ENCODE measurements around the gene PTPRM. TPM values are rescaled to one million over a fixed set of nuclear protein-coding genes. Genes with fewer than 3 reads are reported as not detected.

PTPRM gene
- total RNA-seq, 1 experiment from 2014 or later = 6.2 TPM

DNA sequence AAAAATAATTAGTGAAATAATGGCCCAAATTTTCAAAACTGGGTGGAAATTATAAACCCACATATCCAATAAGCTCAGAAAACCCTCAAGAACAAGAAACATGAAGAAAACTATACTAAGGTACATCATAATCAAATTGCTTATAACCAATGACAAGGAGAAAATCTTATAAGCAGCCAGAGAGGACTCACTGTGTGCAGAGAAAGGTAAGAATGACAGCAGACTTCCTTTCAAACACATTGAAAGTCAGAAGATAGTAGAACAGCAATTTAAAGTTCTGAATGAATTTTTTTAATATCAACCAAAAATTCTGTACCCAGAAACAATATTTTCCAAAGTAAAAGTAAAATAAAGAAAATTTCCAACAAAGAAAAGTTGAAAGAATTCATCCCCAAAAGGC, 844.4 kb downstream of the PTPRM start:
- Mint-ChIP-seq H3K9me3 (peaks cover 19 to 25% of the 10 kb centered on the region in 2 experiments), H3K27ac (no peak overlapping the region)
- no peak for DNase-seq

More for the DNA sequence above, 844.4 kb downstream of the PTPRM start:
- no peak overlapping the region for H3K9ac ChIP-seq (ENCODE audit: extremely low read depth, insufficient read length, low read length)
- peaks cover 11 to 24% (median 11%) of the 10 kb centered on the region in 3 experiments for H3K36me3 Mint-ChIP-seq (ENCODE audit: insufficient read depth in 1 of 3, low read depth in 3 of 3)
- no peak overlapping the region for H4K5ac ChIP-seq (ENCODE audit: insufficient read length, low read depth, low read length)
- H3K27ac ChIP-seq (ENCODE audit: insufficient read length, low read depth, low read length) = no peak overlapping the region
- H3T11ph ChIP-seq (ENCODE audit: low read length) = no peak overlapping the region
- no peak overlapping the region for H2AK5ac ChIP-seq (ENCODE audit: insufficient read length, low read length)
- H4K20me1 ChIP-seq (ENCODE audit: control insufficient read depth, insufficient read depth, insufficient read length) = no peaks in the 10 kb centered on the region
- no peak overlapping the region for H2BK20ac ChIP-seq (ENCODE audit: low read depth, low read length, poor library complexity, severe bottlenecking)
- H3K4me3 Mint-ChIP-seq = no peak overlapping the region
- no peaks in the 10 kb centered on the region for H3K79me1 ChIP-seq (ENCODE audit: insufficient read depth, low read depth, low read length, poor library complexity, severe bottlenecking)
- H3K4me2 ChIP-seq (ENCODE audit: insufficient read depth, insufficient read length, low read length) = no peak overlapping the region
- no peaks in the 10 kb centered on the region for H3K79me2 ChIP-seq (ENCODE audit: insufficient read depth, low read length)
- no peaks in the 10 kb centered on the region for H3K27me3 ChIP-seq (ENCODE audit: insufficient read depth, low read length)
- H2AFZ ChIP-seq (ENCODE audit: low read length) = no peak overlapping the region
- H3K4me1 ChIP-seq (ENCODE audit: insufficient read depth, low read length) = no peaks in the 10 kb centered on the region
- TF ChIP-seq, protein P1, sequence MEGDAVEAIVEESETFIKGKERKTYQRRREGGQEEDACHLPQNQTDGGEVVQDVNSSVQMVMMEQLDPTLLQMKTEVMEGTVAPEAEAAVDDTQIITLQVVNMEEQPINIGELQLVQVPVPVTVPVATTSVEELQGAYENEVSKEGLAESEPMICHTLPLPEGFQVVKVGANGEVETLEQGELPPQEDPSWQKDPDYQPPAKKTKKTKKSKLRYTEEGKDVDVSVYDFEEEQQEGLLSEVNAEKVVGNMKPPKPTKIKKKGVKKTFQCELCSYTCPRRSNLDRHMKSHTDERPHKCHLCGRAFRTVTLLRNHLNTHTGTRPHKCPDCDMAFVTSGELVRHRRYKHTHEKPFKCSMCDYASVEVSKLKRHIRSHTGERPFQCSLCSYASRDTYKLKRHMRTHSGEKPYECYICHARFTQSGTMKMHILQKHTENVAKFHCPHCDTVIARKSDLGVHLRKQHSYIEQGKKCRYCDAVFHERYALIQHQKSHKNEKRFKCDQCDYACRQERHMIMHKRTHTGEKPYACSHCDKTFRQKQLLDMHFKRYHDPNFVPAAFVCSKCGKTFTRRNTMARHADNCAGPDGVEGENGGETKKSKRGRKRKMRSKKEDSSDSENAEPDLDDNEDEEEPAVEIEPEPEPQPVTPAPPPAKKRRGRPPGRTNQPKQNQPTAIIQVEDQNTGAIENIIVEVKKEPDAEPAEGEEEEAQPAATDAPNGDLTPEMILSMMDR (conservative IDR thresholded peaks at IDR 0.05) = no peak
- H3K27me3 Mint-ChIP-seq (ENCODE audit: low read depth) = no peaks in the 10 kb centered on the region
- no peak overlapping the region for H2BK120ac ChIP-seq (ENCODE audit: low read depth, low read length, poor library complexity, severe bottlenecking)
- H2BK5ac ChIP-seq (ENCODE audit: insufficient read length, low read length) = no peak overlapping the region
- H3K23ac ChIP-seq (ENCODE audit: insufficient read length, low read depth, low read length) = no peak overlapping the region
- H3K9me3 ChIP-seq (ENCODE audit: control insufficient read depth, low read depth, low read length) = peaks cover 5% of the 10 kb centered on the region
- H3K23me2 ChIP-seq (ENCODE audit: insufficient read length, low read depth, low read length, poor library complexity, severe bottlenecking) = no peaks in the 10 kb centered on the region
- H2BK12ac ChIP-seq (ENCODE audit: insufficient read length, low read depth, low read length) = no peak overlapping the region
- H3K14ac ChIP-seq (ENCODE audit: insufficient read depth, low read length) = no peak overlapping the region
- H3K4me1 Mint-ChIP-seq = peaks cover 2 to 10% of the 10 kb centered on the region in 2 experiments; a peak in 3 of 4 replicates
- no peak overlapping the region for H4K8ac ChIP-seq (replicated peaks; ENCODE audit: insufficient read length, low read depth, low read length)
- H3K56ac ChIP-seq (ENCODE audit: insufficient read length, low read depth, low read length) = no peak overlapping the region
- no peak overlapping the region for H2BK15ac ChIP-seq (ENCODE audit: low read depth, low read length)
- H3K4ac ChIP-seq (ENCODE audit: low read depth, low read length) = no peak overlapping the region
- no peak overlapping the region for H4K91ac ChIP-seq (ENCODE audit: insufficient read length, low read depth, low read length)
- H3K18ac ChIP-seq (ENCODE audit: insufficient read length, low read depth, low read length) = no peak overlapping the region
